ENCODE measurements around the gene SIRT7. TPM values are rescaled to one million over a fixed set of nuclear protein-coding genes. Genes with fewer than 3 reads are reported as not detected.

Gene SIRT7
- total RNA-seq, 1 donor from 2014 or later = 22.6 TPM

DNA sequence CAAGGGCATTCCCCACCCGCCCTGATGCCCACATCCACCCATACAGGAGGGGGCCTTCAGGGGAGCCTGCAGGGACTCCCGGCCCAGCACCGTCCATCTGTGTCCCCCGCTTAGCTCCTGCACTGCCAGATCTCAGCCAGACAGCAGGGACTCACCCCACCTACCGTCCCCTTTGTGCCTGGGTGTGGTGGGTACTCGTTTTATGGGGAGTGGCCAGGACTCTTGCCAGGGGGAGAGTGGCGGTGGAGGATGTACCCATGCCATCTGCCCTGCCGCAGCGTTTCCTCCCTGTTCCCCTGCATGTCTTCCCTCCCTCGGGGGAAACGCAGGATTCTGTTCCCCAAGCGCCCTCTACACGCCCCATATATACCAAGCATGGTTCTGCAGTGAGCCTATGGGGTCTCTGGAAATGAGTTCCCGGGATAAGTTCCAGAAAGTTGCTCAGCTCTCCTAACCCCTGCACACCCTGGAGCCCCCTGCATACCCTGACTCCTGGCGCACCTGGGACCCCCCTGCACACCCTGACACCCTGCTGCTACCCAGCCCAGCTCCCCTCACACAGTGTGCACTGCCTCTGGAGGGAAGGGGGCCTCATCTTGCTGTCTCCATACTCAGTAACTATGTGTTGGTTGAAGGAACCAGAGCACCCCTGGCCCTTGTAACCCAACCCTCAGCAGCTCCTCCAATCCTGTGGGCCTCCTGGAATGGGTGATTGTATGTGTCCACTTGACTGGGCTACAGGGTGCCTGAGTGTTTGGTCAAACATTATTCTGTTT, 13.8 kb upstream of the SIRT7 start:
- H3K4me3 Mint-ChIP-seq = no peak overlapping the region
- no peaks in the 10 kb centered on the region for H3K9me3 Mint-ChIP-seq
- peaks cover 19% of the 10 kb centered on the region for H3K4me1 Mint-ChIP-seq
- no peak for TF ChIP-seq CTCF (IDR thresholded peaks at IDR 0.05; ENCODE audit: unreplicated experiment)
- no peaks in the 10 kb centered on the region for H3K27me3 Mint-ChIP-seq (ENCODE audit: low read depth)
- no peaks in the 10 kb centered on the region for H3K36me3 Mint-ChIP-seq
- no peak overlapping the region for H3K27ac Mint-ChIP-seq
- no peak for DNase-seq (ENCODE audit: low spot score in 2 of 2, unreplicated experiment in 2 of 2)

- Mint-ChIP-seq H3K27ac (no peak overlapping the region), H3K27me3 (ENCODE audit: low read depth) (no peaks in the 10 kb centered on the region), H3K4me1 (peaks cover 18% of the 10 kb centered on the region), H3K4me3 (no peak overlapping the region), H3K36me3 (no peaks in the 10 kb centered on the region), H3K9me3 (no peaks in the 10 kb centered on the region)
- no peak for DNase-seq (ENCODE audit: low spot score in 2 of 2, unreplicated experiment in 2 of 2)
- TF ChIP-seq CTCF (IDR thresholded peaks at IDR 0.05; ENCODE audit: unreplicated experiment) = no peak
These were observed 13.2 kb upstream of the SIRT7 start for GRCh38 chr17:81931189-81931556.

GRCh38 chr17:81930142-81931125, 12.5 kb upstream of the SIRT7 start:
- TF ChIP-seq CTCF (IDR thresholded peaks at IDR 0.05; ENCODE audit: unreplicated experiment) = no peak
- H3K4me3 Mint-ChIP-seq = no peak overlapping the region
- H3K36me3 Mint-ChIP-seq = no peaks in the 10 kb centered on the region
- H3K27ac Mint-ChIP-seq = no peak overlapping the region
- DNase-seq (ENCODE audit: low spot score in 2 of 2, unreplicated experiment in 2 of 2) = no peak
- peaks cover 17% of the 10 kb centered on the region for H3K4me1 Mint-ChIP-seq
- H3K27me3 Mint-ChIP-seq (ENCODE audit: low read depth) = no peaks in the 10 kb centered on the region
- no peaks in the 10 kb centered on the region for H3K9me3 Mint-ChIP-seq

DNA sequence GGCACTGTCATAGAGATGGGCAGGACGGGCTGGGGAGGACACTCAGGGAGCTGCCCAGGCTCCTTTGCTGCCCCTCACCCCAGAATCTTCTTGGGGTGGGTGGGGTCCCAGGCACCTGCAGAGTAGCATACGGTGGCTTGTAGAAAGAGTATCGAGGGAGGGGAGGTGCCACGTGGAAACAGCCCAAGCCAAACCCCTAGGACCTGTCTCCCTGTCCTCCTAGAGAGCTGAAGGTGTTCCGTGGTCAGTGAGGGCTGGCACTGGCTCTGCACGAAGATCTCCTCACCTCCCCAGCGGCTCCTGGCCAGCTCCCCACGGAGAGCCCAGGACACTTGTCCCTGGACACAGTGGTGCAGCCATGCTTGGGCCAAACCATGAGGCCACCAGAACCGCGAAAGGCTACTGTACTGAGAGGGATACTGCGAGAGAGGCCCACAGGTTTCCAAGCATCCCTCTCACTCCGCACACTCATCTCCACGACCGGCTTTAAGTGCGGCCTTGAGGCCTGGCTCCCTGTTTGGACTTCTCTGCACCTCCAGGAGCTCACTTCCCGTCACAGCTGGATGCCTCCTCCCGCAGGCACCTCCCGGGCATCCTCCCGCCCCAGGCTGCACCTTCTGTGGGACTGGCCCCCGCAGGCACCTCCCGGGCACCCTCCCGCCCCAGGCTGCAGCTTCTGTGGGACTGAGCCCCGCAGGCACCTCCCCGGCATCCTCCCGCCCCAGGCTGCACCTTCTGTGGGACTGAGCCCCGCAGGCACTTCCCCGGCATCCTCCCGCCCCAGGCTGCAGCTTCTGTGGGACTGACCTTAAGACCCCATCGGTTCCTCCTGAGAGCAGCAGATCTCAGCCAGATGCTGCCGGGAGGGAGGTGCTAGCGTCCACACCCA, 11.5 kb upstream of the SIRT7 start:
- Mint-ChIP-seq H3K9me3 (no peaks in the 10 kb centered on the region), H3K4me3 (peak overlapping the region; percentile 52), H3K4me1 (peaks cover 22% of the 10 kb centered on the region), H3K36me3 (no peaks in the 10 kb centered on the region), H3K27me3 (ENCODE audit: low read depth) (no peaks in the 10 kb centered on the region), H3K27ac (no peak overlapping the region)
- TF ChIP-seq CTCF (IDR thresholded peaks at IDR 0.05; ENCODE audit: unreplicated experiment) = no peak
- no peak for DNase-seq (ENCODE audit: low spot score in 2 of 2, unreplicated experiment in 2 of 2)

- H3K36me3 Mint-ChIP-seq = no peaks in the 10 kb centered on the region
- H3K27ac Mint-ChIP-seq = no peak overlapping the region
- peak overlapping the region; percentile 63 for H3K4me3 Mint-ChIP-seq
- H3K4me1 Mint-ChIP-seq = peaks cover 28% of the 10 kb centered on the region
- no peaks in the 10 kb centered on the region for H3K27me3 Mint-ChIP-seq (ENCODE audit: low read depth)
- DNase-seq (ENCODE audit: low spot score in 2 of 2, unreplicated experiment in 2 of 2) = no peak
- no peaks in the 10 kb centered on the region for H3K9me3 Mint-ChIP-seq
- TF ChIP-seq CTCF (IDR thresholded peaks at IDR 0.05; ENCODE audit: unreplicated experiment) = no peak
These were observed 10.7 kb upstream of the SIRT7 start for GRCh38 chr17:81928544-81929252.

Measured in mesothelial cell of epicardium (in vitro differentiated cells).